NCI-H526 treated with DMSO at 0.1 percent for 48 hours (cell line): Measurements from ENCODE around the gene LSS.

Experiments
- DNase-seq: peaks from one replicate; lab custom pipeline; 2025; lab: John Stamatoyannopoulos, UW

LSS gene

DNA sequence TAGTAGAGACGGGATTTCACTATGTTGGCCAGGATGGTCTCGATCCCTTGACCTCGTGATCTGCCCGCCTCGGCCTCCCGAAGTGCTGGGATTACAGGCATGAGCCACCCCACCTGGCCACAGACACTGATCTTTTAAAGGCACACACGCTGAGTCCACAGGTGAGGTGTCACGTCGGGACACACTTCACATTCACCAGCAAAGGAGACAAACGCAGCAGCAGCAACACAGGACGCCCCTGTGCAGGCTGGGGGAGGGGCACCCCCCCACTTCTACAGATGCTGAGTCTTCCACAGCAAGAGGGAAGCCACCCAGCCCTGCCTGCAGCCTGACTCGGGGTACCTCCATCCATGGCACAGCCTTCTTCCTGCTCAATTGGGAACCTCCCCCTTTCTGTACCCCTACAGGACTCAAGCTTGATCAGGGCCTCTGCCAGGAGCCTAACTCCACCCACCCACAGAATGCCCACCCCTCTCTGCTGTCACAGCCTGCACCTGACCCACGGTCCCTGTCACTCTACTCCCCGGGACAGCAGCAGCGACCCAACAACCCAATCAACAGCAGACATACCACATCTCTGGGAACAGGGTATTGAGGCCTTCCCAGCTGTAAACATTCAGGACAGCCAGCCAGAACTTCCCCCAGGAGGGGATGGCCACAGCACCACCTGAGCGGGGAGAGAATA lies 9.5 kb downstream of the LSS start:
- DNase-seq = no peak

DNA sequence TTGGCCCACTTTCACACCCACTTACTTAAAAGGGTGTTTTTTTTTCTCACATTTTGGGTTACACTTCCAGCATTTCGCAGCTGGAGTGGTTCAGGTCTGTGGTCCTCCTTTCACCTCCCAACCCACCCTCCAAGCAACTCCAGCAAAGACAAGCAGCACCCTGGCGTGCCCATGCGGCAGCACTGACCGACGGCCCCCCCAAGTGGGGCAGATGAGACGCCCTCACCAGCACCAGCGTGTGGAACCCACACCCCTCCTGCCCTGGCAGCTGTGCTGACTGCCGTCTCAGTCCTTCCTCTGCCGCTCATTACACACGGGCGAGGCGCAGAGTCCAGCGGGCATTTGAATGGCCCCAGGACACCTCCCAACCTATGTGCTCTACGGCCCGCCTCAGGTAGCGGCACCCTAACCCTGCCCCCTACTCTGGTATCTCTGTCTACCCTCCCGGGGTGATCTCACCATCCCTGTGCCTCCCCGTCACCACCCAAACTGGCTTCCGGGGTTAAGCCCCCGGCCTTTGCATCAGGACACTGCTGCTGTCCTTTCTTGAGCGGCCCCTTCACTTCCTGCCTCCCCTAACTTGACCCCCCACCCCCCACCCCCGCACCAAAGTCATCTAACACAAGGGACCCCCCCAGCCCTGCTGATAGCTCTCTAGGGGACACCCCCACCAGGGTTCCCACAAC lies 10.9 kb downstream of the LSS start:
- DNase-seq = no peak

DNA sequence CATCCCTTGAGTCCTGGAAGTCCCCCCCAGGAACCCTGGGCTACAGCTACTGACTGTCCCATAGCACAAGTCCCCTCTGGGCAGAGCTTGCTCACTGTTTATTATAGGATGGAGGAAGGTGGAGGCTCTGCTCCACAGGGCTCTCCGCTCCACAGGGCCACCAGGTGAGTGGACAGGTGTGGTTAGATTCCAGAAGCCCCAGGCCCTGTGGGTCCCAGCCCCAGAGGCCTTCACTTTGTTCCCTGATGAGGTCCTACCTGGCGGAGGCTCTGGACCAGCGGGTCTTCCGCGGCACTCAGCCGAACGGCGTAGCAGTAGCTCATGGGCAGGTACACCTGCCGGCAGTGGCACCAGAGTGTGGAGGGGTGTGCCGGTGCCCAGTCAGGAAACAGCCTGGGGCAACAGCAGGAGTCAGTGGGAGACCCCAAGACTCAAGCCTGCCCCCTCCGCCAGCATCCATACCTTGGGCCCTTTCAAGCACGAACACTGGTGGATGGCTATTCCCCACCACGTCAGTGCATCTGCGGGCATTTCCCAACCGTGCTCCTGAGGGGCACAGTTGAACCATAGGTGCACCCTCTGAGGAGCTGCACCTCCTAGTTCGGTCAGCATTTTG lies 12.3 kb downstream of the LSS start:
- DNase-seq = no peak

DNA sequence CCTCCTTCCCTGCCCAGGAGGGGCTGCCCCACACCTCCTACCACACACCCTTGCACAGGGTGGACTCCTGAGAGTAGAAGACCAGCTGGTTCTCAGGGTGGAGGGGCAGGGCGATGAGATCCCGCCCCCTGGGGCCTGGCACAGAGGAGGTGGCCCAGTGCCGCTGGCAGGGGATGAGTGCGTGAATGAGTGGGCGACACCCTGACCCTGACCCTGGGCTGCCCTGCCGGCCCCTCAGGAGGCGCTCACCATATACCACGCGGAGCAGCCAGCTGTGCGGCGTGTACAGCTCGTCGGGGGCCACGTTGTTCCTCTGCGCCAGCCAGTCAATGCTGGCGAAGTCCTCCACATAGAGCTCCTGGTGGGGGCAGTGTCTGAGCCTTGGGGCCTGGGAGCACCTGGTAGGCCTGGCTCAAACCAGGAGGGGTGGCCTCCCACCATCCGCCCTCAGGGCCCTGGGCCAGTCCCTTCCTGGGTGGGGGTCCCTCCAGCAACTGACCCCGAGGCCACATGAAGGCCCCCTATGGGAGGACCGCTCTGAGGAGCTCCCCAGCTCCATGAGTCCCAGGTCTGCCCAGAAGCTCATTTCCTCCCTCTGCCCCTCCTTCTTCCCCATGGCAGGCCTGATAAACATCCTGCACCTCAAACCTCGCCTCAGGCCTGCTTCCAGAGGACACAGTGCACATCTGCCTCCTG lies 13.0 kb downstream of the LSS start:
- DNase-seq = no peak

DNA sequence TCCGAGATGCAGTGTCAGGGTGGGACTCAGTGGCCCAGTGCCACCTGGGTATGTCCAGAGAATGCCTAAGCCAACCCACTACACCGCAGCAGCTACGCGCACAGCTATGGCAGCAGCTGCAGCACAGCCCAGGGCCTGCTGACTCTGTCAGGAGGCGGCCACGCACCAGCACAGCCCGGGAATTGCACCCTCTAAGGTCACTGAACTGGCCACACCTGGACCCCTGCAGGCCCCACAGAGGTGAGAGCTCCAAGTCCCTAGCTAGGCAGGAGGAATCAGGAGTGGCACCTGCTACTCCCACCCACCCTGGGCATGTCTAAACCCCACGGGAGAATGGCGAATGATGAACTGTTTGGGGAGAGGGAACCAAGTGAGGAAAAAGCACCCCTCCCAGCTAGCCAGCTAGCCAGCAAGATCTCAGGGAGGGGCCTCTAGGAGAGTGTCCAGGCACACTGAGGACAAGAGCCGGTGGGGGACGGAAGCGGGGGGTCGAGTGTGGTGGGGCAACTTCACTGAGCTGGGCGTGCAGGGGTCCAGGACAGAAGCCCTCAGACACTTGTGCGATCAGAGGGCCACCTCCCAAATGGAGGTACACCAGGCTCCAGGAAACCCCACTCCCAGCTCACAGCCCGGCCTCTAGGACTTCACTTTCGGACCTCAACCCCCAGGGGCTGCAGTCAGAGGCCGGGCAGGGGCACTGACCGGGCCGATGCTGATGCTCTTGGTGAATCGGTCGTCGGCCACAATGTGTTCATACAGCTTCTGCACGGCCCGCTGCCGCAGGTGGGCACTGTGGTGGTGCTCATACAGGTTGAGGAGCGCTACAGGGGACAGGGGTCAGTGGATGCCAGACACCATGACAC lies 13.9 kb downstream of the LSS start:
- no peak for DNase-seq

DNA sequence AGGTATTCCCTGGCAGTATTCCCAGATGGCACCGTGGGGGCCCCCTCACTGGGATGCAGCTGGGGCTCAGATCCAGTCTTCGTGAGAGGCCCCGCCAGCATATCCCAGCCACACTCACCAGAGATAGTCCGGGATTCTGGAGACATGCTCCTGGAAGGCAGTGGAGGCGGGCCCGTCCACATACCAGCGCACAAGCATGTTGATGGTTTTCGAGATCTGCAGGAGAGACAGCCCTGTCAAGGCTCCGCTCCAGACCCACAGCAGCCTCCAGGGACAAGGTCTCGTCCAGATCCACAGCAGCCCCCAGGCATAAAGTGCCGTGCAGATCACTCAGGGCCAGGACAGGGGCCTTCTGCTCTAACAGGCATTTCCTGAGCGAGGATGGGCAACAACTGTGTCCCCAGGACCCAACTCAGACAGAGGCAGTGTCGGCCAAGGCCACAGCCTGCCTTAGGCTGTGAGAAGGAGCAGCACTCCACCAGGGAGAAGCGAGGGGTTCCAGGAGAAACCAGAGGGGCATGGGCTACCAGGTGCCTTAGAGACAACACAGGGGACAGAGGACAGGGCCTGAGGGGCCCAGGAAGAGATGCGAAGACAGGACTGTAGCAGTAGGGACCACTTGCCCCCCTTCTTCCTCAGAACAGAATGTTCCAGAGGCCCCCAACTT lies 14.8 kb downstream of the LSS start:
- DNase-seq = no peak

DNA sequence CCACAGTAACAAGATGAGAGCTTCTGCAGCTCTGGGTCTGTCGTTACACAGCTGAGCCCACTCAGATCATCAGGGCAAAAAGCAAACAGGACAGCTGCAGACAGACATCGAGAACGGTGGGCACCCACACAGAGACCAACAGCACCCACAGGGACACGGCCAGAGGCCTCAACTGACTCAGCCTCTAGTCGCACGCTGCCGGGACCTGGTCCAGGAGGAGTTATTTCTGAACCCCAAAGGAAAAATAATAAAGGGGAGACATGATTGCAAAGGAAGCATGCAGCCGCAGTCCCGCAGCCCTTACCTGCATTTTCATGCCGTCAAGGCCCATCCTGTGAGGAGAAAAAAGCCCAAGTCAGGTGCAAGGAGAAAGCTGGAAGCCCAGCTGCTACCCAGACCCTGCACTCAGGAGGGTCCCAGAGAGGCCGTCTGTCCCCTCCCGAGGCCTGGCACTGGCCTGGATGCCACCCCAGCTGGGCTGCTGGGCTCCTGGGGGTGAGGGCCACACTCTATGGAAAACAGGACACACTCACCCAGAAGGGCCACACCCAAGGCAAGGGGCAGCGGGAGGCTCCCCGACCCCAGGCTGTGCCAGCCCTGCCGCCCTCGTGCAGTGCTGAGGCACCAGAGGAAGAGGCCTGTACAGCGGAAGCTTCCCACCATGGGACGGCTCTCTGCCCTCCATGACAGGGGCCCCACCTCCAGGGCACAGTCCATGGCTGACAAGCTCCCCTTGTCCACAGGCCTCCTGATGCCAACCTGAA lies 15.7 kb downstream of the LSS start:
- DNase-seq = no peak

DNA sequence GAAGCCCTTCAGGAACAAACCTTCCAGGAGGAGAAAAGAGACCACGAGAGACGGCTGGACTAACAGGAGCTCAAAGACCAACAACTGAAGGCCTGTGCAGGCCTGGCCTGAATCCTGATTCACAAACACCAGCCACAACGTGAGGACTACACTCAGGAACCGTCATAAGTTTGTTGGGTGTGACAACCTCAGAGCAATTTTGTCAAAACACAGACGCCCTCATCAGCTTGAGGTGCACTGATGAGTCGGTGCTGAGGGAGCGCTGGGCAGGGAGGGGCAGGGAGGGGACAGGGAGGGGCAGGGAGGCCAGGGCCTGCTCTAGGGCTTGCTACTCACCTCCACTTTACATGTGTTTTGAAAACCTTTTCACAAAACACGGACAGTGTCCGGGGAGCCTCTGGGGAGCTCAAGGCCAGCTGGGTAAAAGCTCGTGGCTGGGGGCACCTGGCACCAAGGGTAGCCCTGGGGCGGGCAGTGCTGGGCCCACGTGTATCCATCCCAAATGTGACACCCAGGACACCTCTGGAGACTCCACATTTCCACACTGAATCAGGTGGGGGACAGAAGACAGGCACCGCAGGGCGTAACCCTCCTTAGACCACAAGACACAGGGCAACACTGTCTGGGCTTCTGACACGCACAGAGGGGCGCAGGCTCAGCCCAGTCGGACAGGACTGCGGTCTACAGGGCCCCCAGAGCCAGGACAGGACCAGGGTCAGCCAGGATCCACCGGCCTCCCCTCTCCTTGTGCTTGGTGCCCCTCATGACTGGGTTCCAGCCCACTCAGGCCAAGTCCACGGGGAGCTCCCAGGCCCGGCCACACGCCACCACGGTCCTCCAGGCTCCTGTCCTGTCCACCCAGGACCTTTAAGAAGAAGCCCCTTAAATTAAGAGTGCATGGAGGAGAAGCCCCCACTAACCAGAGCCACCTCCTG lies 16.5 kb downstream of the LSS start:
- DNase-seq = no peak

DNA sequence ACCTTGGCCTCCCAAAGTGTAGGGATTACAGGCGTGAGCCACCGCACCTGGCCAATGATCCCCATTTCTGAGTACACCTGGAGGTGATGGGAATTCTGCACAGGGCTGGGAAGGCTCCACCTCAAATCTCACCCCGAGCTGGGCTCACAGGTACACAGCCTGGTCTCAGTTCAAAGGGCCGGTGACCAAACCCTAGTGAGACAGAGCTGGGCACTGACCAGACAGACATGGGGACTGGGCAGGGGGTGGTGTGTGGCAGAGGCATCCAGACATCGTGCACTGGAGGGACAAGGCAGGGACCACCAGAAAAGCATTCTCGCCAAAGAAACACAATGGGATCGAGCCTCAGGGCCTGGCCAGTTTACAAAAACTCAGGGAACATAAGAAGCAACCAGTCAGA lies 17.2 kb downstream of the LSS start:
- no peak for DNase-seq

DNA sequence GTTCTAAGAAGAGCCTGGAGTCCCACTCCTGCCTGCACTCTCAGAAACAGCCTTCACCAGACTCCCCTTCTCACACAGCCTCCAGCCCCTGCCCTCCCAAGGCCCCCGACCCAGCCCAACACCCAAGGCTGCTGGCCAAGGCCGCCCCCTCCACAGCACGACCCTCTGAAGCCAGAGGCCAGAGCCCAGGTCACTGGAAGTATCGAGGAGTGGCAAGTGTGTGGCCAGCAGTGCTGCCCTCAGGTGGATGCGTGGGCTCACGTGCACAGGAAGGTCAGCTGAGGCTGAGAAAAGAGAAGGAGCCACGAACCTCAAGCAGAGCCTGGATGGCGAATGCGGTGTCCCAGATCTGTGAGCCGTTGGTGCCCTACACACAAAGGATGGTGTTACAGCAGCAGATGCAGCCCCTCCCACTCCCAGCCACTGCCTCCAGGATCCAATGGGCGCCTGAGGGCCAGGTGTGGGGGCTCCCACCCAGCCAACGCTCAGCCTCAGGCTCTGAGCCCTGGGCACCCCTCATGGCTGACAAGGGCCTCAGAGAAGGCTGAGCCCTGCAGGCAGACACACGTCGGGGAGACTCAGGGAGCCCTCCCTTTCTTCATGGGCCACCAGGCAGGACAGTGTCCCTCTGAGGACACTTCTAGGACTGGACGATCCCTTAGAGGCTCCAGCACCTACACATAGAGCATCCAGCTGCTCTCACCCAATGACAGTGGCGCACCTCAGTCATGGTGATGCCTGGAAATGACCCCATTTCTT lies 18.0 kb downstream of the LSS start:
- DNase-seq = no peak

DNA sequence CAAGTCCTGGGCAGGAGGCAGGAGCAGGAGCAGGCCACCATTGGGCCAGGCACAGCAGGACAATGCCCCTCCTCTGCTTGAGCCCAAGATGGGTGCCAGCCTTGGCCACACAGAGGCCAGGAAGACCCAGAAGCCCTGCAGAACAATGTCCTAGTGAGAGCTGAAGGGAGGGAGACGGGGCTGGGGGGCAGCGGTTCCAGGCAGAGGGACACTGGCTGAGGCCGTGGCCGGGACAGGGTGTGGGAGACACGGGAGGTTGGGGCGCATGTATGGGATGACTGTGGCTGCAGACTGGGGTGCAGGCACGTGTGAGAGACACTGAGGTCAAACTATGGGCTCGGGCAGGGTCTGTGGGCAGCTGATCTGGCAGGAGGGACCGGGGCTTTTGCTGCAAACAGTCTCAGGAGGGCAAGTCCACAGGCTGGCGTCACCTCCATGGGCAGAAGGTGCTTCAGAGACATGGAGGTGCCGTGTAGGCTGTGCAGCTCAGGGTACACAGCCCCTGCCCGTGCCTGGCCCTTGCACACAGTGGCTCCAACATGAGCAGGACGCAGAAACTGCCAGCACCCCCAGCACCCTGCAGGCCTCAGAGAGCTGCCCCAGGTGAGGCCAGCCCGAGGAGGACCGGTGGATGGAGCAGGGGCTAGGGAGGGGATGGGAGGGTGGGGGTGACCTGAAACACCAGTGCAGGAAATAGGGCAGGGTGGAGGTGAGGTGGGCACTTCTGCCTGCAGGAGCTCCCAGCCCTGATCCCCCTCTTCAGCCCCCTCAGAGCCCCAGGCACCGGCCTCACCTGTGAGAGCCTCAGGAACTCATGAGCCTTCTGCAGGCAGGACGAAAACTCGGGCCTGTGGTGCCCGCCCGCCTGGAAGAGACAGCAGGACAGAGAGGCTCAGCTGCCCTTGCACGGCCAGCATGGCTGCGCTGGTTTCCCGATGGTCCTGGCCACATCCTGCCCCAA lies 19.5 kb downstream of the LSS start:
- DNase-seq = no peak

DNA sequence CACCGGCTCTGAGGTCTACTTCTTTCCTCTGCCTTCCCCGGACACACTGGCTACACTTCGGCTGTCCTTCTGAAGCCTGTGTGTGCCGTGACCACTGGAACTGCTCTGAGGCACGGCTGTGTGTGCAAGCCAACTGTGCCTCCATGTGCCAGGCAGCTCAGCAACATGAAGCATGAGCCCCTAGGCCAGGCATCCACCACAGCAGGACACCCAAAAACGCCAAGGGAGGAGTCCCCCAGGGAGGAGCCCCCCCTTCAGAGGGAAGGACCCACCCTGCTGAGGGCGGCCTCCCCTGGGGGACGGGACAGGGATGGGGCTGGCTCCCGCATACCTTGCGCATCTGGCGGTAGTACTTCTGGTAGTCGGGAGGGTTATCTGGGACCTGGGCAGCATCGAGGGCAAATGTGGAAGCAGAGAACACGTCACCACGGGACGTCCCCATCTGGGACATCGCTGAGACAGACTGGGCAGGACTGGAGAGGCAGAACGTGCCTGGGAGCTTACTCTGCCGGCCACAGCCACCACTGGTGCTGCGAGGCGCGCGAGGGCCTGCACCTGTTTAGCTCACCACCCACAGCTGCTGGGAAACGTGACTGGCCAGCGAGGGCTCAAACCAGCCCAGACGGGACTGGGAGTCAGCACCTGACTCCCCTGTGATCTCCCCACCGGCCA lies 20.5 kb downstream of the LSS start:
- no peak for DNase-seq

DNA sequence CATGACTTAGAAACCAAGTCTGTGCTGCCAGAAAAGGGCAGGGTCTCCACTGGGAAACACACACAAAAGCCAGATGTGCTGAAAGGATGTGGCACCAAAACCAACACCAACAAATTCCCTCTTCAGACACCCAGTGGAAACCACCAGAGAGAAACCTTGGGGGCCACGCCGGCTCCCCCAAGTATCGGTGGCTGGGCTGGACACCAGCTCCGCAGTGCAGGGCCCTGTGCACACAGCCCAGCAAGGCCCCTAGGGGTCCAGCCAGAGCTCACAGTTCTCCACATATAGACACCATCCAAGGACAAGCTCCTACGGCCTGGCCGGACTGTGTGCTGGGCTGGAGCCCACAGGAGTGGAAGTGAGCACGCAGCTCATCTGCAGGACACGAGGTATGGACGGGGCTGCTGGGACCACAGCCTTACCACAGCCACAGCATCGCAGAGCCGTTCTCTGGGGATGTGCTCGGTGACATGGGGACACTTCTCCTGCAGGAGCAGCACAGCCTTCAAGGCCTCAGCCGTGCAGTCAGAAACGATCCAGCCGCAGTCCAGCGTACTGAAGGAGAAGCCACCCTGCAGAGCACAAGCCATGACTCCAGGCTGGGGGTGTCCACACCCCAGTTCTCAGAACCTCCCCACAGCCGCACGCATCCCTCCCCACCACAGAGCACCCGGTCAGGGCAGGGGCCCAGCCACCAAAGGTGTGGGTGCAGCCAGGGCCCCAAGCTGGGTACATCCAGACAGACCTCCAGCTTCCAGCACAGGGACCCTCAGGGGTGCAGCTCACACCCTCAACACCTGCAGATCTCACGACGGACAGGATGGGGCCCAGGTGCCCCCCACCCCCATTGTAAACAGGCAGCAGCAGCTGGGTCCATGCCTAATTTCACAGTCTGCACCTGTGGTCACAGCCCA lies 21.3 kb downstream of the LSS start:
- no peak for DNase-seq

DNA sequence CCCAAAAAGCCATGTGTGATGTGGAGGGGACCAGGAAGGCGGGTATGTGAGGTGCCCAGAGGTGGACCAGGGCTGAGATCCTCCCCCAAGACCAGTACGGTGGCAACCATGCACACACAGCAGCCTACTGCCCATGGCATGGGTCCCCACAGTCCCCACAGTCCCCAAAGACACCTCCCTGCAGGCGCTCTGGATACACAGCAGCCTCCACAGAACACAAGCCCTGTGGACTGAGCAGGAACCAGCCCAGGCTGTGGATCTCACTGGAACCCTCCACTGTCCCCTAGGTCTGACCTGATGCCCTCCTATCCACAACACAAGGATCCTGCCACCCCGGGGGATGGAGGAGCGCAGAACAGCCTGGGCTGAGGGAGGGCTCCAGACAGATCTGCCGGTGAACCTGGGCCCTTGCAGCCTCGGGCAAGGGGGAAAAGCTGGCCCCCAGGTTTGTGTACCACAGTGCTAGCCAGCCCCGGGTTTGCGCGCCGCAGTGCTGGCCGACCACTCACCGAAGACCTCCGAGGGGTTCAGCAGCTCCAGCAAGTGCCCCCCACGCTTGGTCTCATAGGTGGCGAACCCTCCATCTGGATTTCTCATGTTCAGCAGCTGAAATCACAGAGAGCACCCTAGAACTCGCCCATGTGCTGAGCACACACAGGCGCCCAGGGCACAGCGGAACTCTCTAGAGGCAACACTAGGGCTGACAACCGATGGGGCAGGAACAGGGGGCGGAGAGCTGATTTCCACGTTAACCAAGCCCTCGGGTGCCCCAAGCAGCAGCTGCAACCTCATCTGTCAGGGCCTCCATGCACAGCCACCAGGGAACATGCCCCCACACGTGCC lies 22.2 kb downstream of the LSS start:
- no peak for DNase-seq

DNA sequence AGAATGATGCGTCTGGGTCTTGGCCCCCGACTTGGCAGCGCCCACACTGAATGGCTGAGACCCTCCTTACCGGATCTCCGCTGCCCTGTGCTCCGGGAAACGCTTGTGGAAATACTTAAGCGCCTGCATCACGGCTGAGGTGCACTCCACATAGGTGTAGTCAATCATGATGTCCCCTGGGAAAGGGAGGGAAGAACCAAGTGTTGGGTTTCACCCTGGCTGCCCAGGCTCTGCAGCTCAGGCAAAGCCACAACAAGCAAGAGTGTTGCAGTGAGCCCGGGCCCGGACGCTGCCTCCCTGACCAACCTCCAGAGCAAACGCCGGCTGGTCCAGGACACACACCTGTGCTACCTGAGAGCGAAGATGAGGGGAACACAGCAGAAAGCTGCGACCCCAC lies 22.8 kb downstream of the LSS start:
- no peak for DNase-seq
